Pancreas (tissue), 10 donors: ENCODE measurements around the gene KRT27. TPM values are rescaled to one million over a fixed set of nuclear protein-coding genes. Genes with fewer than 3 reads are reported as not detected.

Experiments
- ATAC-seq, 4 donors: fragments of 200-7000 bp; cut with Tn5 transposase; one replicate each; pipeline versions ENCODE4 v1.8.0 to v1.9.1; 2020; ENCODE audit warnings: mild to moderate bottlenecking in 4 of 4, moderate library complexity in 4 of 4
- DNase-seq, 6 donors: peaks; one replicate each; pipeline ENCODE4 v3.0.0-alpha.2; 2020
- FAIRE-seq: peaks from 2 replicates; lab custom pipeline; 2012; peaks lifted over from hg19 to GRCh38; lab: Jason Lieb, UNC
- H3K27ac ChIP-seq, 4 donors: fragments of 200-600 bp; sonication (generic); 1 replicate in 3 of 4; 2 replicates in 1 of 4; pipeline versions ENCODE4 v1.5.0 to v1.8.0; 2020
- H3K27me3 ChIP-seq, 4 donors: fragments of 200-600 bp; one replicate each; pipeline ENCODE4 v1.8.0; 2021
- H3K36me3 ChIP-seq, 3 donors: fragments of 200-600 bp; sonication (generic) in 1 of 3; one replicate each; pipeline versions ENCODE4 v1.5.0 to v1.8.0; 2020 to 2021
- H3K4me1 ChIP-seq, 3 donors: fragments of 200-600 bp; one replicate each; pipeline ENCODE4 v1.8.0; 2021
- H3K4me3 ChIP-seq, 4 donors: fragments of 200-600 bp; sonication (generic) in 2 of 4; one replicate each; pipeline versions ENCODE4 v1.5.0 to v1.8.0; 2020 to 2021
- H3K9me3 ChIP-seq, 4 donors: fragments of 200-600 bp; one replicate each; pipeline ENCODE4 v1.8.0; 2021
- CTCF ChIP-seq, 4 donors: fragments of 200-600 bp; sonication (generic) in 3 of 4; IDR thresholded peaks; one replicate each; pipeline versions ENCODE4 v1.5.0 to v1.8.0; 2021; ENCODE audit warnings: antibody characterized with exemption in 4 of 4
- WGBS, 2 donors: extraction: QIAGEN DNeasy Blood & Tissue Kit; methylation state at CpG; one replicate each; pipeline ENCODE4 v1.1.7; 2013; 5-methylcytosine and 5-hydroxymethylcytosine counted together
- intact Hi-C, 3 donors: fragments of 100-400 bp; cut with DNase I; formaldehyde crosslinking; loops; one replicate each; pipeline versions ENCODE4 v1.11.1 to v1.14.2; 2022
- polyA plus RNA-seq, 2 donors: library from polyadenylated mRNA; stranded (reverse); fragments of 200-250 nt; gene quantifications; one replicate each; pipeline ENCODE4 v1.2.3, GENCODE V29; 2013
- total RNA-seq, 6 donors: library from RNA; stranded (reverse); fragmentation: NEBNext Ultra II Directional in 4 of 6; extraction: Animal tissue kit (Norgen Biotek cat#: 25700) in 4 of 6; gene quantifications; one replicate each; pipeline versions ENCODE4 v1.2.1 to v1.2.4, GENCODE V29; 2021 to 2023
- donor health status: healthy with polysubstance abuse.
- donor health status: DM: no; HTN: no; CAD: no; lungs with moderate emphysema.
- donor health status: DM: no; HTN: no; CAD: no.
- donor health status: control.
- donor health status: control.
- donor health status: Bipolar disorder and iron deficiency.
- donor health status: DM: yes; HTN: yes; CAD: no.
- donor health status: DM: no; HTN: no; CAD: no.
- donor health status: DM: no; HTN: no; CAD: no.
- donor health status: DM: yes; HTN: yes; CAD: no.

KRT27 gene
- total and polyA plus RNA-seq, 8 donors = not detected

GRCh38 chr17:40738553-40738952 is 43.8 kb downstream of the KRT27 start:
- no peaks in the 10 kb centered on the region for H3K27me3 ChIP-seq
- H3K9me3 ChIP-seq = no peaks in the 10 kb centered on the region
- no peak overlapping the region for H3K27ac ChIP-seq
- FAIRE-seq (no peak), DNase-seq (no peak), ATAC-seq (no peak)
- H3K4me3 ChIP-seq = no peak overlapping the region
- no peaks in the 10 kb centered on the region for H3K4me1 ChIP-seq
- intact Hi-C loops = no loop called here
- no peak for TF ChIP-seq CTCF (IDR thresholded peaks at IDR 0.05)
- H3K36me3 ChIP-seq = no peaks in the 10 kb centered on the region
- WGBS, 2 donors = 43 to 58% methylated on average over 4 of the region's 4 CpGs

- ATAC-seq = no peak
- Histone ChIP-seq H3K4me1 (no peaks in the 10 kb centered on the region), H3K36me3 (no peaks in the 10 kb centered on the region), H3K27ac (no peak overlapping the region), H3K4me3 (no peak overlapping the region), H3K27me3 (no peaks in the 10 kb centered on the region), H3K9me3 (no peaks in the 10 kb centered on the region)
- TF ChIP-seq CTCF (IDR thresholded peaks at IDR 0.05) = no peak
- DNase-seq = no peak
- no peak for FAIRE-seq
- intact Hi-C loops = no loop called here
- 74 to 86% methylated on average over 1 of the region's 1 CpG for WGBS, 2 donors
Measured at GRCh38 chr17:40735016-40735415, 47.3 kb downstream of the KRT27 start.

- H3K4me1 ChIP-seq = no peaks in the 10 kb centered on the region
- no peak for TF ChIP-seq CTCF (IDR thresholded peaks at IDR 0.05)
- no peak overlapping the region for H3K4me3 ChIP-seq
- H3K27ac ChIP-seq = no peak overlapping the region
- FAIRE-seq = no peak
- intact Hi-C loops = no loop called here
- no peaks in the 10 kb centered on the region for H3K9me3 ChIP-seq
- no peaks in the 10 kb centered on the region for H3K27me3 ChIP-seq
- ATAC-seq = no peak
- WGBS, 2 donors = 78 to 86% methylated on average over 6 of the region's 6 CpGs
- no peaks in the 10 kb centered on the region for H3K36me3 ChIP-seq
- no peak for DNase-seq
Measured at GRCh38 chr17:40734018-40734417, 48.3 kb downstream of the KRT27 start.

GRCh38 chr17:40730970-40731369 is 51.4 kb downstream of the KRT27 start:
- FAIRE-seq = no peak
- WGBS, 2 donors = 41 to 42% methylated on average over 1 of the region's 1 CpG
- intact Hi-C loops = no loop called here

More at GRCh38 chr17:40730970-40731369, 51.4 kb downstream of the KRT27 start:
- Histone ChIP-seq H3K4me3 (no peak overlapping the region), H3K9me3 (no peaks in the 10 kb centered on the region), H3K27me3 (no peaks in the 10 kb centered on the region), H3K27ac (no peak overlapping the region), H3K4me1 (no peaks in the 10 kb centered on the region), H3K36me3 (no peaks in the 10 kb centered on the region)
- DNase-seq (no peak), ATAC-seq (no peak)
- no peak for TF ChIP-seq CTCF (IDR thresholded peaks at IDR 0.05)
